HEK293 (cell line): ENCODE data around the gene PAX4.
"Not testable (repeated sequence)": the region's sequence is repeated elsewhere in the genome, so short reads cannot be mapped to it uniquely, and the experiment has no call there.

ENCODE experiments used
- CTCF ChIA-PET: fragments of 350-600 bp; formaldehyde crosslinking; extraction: SDS; loops from one replicate; lab custom pipeline; 2021; ENCODE audit warnings: antibody characterized with exemption; lab: Yijun Ruan, JAX
- POLR2A ChIA-PET: fragments of 300-600 bp; formaldehyde crosslinking; extraction: SDS; loops from one replicate; lab custom pipeline; 2020; ENCODE audit warnings: antibody characterized with exemption, inconsistent platforms; lab: Yijun Ruan, JAX
- H3K27ac ChIP-seq: fragments of 200-500 bp; sonication (Bioruptor generic); 2 replicates; pipeline ENCODE4 v1.5.1; 2014; ENCODE audit warnings: low read depth, low read length, control low read depth, inconsistent platforms; ENCODE audit errors: extremely low read depth
- H3K36me3 ChIP-seq, 2 experiments: fragments of 200-500 bp in 1 of 2; sonication (Bioruptor generic) in 1 of 2; 1 replicate in 1 of 2; 2 replicates in 1 of 2; pipeline ENCODE4 v1.5.1; 2014 to 2017; ENCODE audit warnings: inconsistent platforms in 2 of 2, low read length in 2 of 2; ENCODE audit not compliant: control insufficient read depth in 2 of 2, insufficient read depth in 1 of 2
- H3K4me1 ChIP-seq: fragments of 200-500 bp; sonication (Bioruptor generic); 2 replicates; pipeline ENCODE4 v1.5.1; 2014; ENCODE audit warnings: mild to moderate bottlenecking, low read length, inconsistent platforms; ENCODE audit not compliant: control insufficient read depth, insufficient read depth
- H3K4me3 ChIP-seq: 2 replicates; pipeline ENCODE4 v1.5.1; 2011; ENCODE audit warnings: low read depth, mild to moderate bottlenecking, control low read depth, low read length, moderate library complexity
- H3K9me3 ChIP-seq: fragments of 200-500 bp; sonication (Bioruptor generic); 2 replicates; pipeline ENCODE4 v1.5.1; 2014; ENCODE audit warnings: low read depth, low read length, inconsistent platforms; ENCODE audit not compliant: control insufficient read depth, insufficient read depth
- GLIS1 ChIP-seq: fragments of 450-650 bp; formaldehyde crosslinking; IDR thresholded peaks from 2 replicates; pipeline ENCODE4 v1.5.1; 2016; ENCODE audit warnings: missing biosample characterization, missing genetic modification characterization
- HOXA7 ChIP-seq: sonication (generic); formaldehyde crosslinking; IDR thresholded peaks from 2 replicates; pipeline ENCODE4 v1.8.1; 2022; ENCODE audit warnings: missing genetic modification reagents, borderline replicate concordance
- SCRT1 ChIP-seq: fragments of 450-650 bp; formaldehyde crosslinking; IDR thresholded peaks from 2 replicates; pipeline ENCODE4 v1.5.1; 2016; ENCODE audit warnings: missing biosample characterization, missing genetic modification characterization, borderline replicate concordance
- WT1 ChIP-seq: fragments of 450-650 bp; formaldehyde crosslinking; IDR thresholded peaks from 2 replicates; pipeline ENCODE4 v1.5.1; 2016; ENCODE audit warnings: missing biosample characterization, missing genetic modification characterization
- ZNF146 ChIP-seq: fragments of 450-650 bp; formaldehyde crosslinking; IDR thresholded peaks from 2 replicates; pipeline ENCODE4 v1.5.1; 2016; ENCODE audit warnings: missing biosample characterization, missing genetic modification characterization
- ZNF19 ChIP-seq: fragments of 450-650 bp; formaldehyde crosslinking; IDR thresholded peaks from 2 replicates; pipeline ENCODE4; 2016; ENCODE audit warnings: missing biosample characterization, missing genetic modification characterization, low read depth
- ZNF248 ChIP-seq: fragments of 450-650 bp; formaldehyde crosslinking; IDR thresholded peaks from 2 replicates; pipeline ENCODE4 v1.5.1; 2017; ENCODE audit warnings: missing biosample characterization, missing genetic modification characterization
- ZNF391 ChIP-seq: fragments of 450-650 bp; formaldehyde crosslinking; IDR thresholded peaks from 2 replicates; pipeline ENCODE4 v1.5.1; 2016; ENCODE audit warnings: low read depth, missing biosample characterization, missing genetic modification characterization, borderline replicate concordance
- ZNF394 ChIP-seq: fragments of 450-650 bp; formaldehyde crosslinking; IDR thresholded peaks from 2 replicates; pipeline ENCODE4 v1.5.1; 2016; ENCODE audit warnings: missing biosample characterization, missing genetic modification characterization, mild to moderate bottlenecking, moderate library complexity, borderline replicate concordance
- ZNF404 ChIP-seq: fragments of 450-650 bp; formaldehyde crosslinking; IDR thresholded peaks from 2 replicates; pipeline ENCODE4 v1.5.1; 2017; ENCODE audit warnings: missing biosample characterization, missing genetic modification characterization
- ZNF501 ChIP-seq: fragments of 450-650 bp; formaldehyde crosslinking; IDR thresholded peaks from 2 replicates; pipeline ENCODE4 v1.5.1; 2016; ENCODE audit warnings: missing biosample characterization, missing genetic modification characterization
- ZNF549 ChIP-seq: fragments of 450-650 bp; IDR thresholded peaks from 2 replicates; pipeline ENCODE4 v1.5.1; 2018; ENCODE audit warnings: missing biosample characterization, missing genetic modification characterization, mild to moderate bottlenecking, inconsistent platforms, moderate library complexity
- ZNF558 ChIP-seq: fragments of 450-650 bp; formaldehyde crosslinking; IDR thresholded peaks from 2 replicates; pipeline ENCODE4 v1.5.1; 2016; ENCODE audit warnings: missing biosample characterization, missing genetic modification characterization
- ZNF600 ChIP-seq: fragments of 450-650 bp; formaldehyde crosslinking; IDR thresholded peaks from 2 replicates; pipeline ENCODE4 v1.5.1; 2016; ENCODE audit warnings: missing biosample characterization, missing genetic modification characterization
- ZNF626 ChIP-seq: fragments of 450-650 bp; sonication (Bioruptor Pico); formaldehyde crosslinking; IDR thresholded peaks from 2 replicates; pipeline ENCODE4 v1.5.1; 2018; ENCODE audit warnings: missing biosample characterization, missing genetic modification characterization, inconsistent platforms
- ZNF658 ChIP-seq: fragments of 450-650 bp; formaldehyde crosslinking; IDR thresholded peaks from 2 replicates; pipeline ENCODE4; 2016; ENCODE audit warnings: missing biosample characterization, missing genetic modification characterization
- ZNF747 ChIP-seq: fragments of 450-650 bp; formaldehyde crosslinking; IDR thresholded peaks from 2 replicates; pipeline ENCODE4 v1.5.1; 2016; ENCODE audit warnings: missing biosample characterization, missing genetic modification characterization
- ZNF837 ChIP-seq: fragments of 450-650 bp; formaldehyde crosslinking; IDR thresholded peaks from 2 replicates; pipeline ENCODE4 v1.5.1; 2016; ENCODE audit warnings: missing biosample characterization, missing genetic modification characterization
- ZXDB ChIP-seq: fragments of 450-650 bp; formaldehyde crosslinking; IDR thresholded peaks from 2 replicates; pipeline ENCODE4 v1.5.1; 2016; ENCODE audit warnings: missing biosample characterization, missing genetic modification characterization
- TF ChIP-seq, protein P1 (sequence below): fragments of 450-650 bp; formaldehyde crosslinking; IDR thresholded peaks from 2 replicates; pipeline ENCODE4 v1.5.1; 2016; ENCODE audit warnings: missing biosample characterization, missing genetic modification characterization, borderline replicate concordance
- TF ChIP-seq, protein P2 (sequence below): fragments of 450-650 bp; formaldehyde crosslinking; IDR thresholded peaks from 2 replicates; pipeline ENCODE4 v1.5.1; 2016; ENCODE audit warnings: missing biosample characterization, missing genetic modification characterization
- TF ChIP-seq, protein P3 (sequence below): sonication (generic); formaldehyde crosslinking; IDR thresholded peaks from 2 replicates; pipeline ENCODE4 v1.8.1; 2022; ENCODE audit warnings: mild to moderate bottlenecking, moderate library complexity, missing genetic modification reagents

The PAX4 gene

DNA sequence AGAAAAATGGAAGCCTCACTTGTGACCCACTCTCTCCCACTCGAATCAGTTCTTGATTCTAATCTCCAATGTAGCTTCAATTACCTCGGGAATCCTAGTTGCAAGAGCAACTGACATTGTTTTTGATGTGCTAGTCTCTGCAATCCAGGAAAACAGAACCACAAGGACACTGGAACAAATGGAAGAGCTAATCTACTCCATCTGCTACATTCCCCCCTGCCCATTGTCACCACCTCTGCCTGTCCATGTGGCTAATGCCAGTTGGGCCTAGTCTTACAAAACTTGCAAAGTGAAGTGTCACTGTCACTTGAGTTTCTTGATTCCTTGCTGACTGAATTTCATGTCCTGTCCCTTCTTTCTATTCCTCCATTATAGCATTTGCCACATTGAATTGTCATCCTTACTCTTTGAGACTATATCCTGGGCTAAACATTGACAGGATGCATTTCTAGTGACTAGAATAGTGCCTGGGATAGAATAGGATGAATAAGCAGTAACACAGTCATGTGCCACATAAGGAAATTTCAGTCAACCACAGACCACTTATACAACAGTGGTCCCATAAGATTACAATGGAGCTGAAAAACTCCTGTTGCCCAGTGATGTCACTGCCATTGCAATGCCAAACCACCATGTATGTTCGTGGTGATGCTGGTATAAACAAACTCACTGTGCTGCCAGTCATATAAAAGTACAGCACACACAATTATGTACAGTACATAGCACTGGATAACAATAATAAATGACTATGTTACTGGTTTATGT, 46.0 kb downstream of the PAX4 start (continued):
- TF ChIP-seq, protein P1, sequence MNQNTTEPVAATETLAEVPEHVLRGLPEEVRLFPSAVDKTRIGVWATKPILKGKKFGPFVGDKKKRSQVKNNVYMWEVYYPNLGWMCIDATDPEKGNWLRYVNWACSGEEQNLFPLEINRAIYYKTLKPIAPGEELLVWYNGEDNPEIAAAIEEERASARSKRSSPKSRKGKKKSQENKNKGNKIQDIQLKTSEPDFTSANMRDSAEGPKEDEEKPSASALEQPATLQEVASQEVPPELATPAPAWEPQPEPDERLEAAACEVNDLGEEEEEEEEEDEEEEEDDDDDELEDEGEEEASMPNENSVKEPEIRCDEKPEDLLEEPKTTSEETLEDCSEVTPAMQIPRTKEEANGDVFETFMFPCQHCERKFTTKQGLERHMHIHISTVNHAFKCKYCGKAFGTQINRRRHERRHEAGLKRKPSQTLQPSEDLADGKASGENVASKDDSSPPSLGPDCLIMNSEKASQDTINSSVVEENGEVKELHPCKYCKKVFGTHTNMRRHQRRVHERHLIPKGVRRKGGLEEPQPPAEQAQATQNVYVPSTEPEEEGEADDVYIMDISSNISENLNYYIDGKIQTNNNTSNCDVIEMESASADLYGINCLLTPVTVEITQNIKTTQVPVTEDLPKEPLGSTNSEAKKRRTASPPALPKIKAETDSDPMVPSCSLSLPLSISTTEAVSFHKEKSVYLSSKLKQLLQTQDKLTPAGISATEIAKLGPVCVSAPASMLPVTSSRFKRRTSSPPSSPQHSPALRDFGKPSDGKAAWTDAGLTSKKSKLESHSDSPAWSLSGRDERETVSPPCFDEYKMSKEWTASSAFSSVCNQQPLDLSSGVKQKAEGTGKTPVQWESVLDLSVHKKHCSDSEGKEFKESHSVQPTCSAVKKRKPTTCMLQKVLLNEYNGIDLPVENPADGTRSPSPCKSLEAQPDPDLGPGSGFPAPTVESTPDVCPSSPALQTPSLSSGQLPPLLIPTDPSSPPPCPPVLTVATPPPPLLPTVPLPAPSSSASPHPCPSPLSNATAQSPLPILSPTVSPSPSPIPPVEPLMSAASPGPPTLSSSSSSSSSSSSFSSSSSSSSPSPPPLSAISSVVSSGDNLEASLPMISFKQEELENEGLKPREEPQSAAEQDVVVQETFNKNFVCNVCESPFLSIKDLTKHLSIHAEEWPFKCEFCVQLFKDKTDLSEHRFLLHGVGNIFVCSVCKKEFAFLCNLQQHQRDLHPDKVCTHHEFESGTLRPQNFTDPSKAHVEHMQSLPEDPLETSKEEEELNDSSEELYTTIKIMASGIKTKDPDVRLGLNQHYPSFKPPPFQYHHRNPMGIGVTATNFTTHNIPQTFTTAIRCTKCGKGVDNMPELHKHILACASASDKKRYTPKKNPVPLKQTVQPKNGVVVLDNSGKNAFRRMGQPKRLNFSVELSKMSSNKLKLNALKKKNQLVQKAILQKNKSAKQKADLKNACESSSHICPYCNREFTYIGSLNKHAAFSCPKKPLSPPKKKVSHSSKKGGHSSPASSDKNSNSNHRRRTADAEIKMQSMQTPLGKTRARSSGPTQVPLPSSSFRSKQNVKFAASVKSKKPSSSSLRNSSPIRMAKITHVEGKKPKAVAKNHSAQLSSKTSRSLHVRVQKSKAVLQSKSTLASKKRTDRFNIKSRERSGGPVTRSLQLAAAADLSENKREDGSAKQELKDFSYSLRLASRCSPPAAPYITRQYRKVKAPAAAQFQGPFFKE, result no peak
- TF ChIP-seq, protein P2, sequence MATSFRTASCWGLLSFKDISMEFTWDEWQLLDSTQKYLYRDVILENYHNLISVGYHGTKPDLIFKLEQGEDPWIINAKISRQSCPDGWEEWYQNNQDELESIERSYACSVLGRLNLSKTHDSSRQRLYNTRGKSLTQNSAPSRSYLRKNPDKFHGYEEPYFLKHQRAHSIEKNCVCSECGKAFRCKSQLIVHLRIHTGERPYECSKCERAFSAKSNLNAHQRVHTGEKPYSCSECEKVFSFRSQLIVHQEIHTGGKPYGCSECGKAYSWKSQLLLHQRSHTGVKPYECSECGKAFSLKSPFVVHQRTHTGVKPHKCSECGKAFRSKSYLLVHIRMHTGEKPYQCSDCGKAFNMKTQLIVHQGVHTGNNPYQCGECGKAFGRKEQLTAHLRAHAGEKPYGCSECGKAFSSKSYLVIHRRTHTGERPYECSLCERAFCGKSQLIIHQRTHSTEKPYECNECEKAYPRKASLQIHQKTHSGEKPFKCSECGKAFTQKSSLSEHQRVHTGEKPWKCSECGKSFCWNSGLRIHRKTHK (tag by site-specific recombination), result no peak
- TF ChIP-seq HOXA7 (no peak), ZNF626 (tag by site-specific recombination) (no peak), ZNF658 (tag by site-specific recombination) (no peak)

DNA sequence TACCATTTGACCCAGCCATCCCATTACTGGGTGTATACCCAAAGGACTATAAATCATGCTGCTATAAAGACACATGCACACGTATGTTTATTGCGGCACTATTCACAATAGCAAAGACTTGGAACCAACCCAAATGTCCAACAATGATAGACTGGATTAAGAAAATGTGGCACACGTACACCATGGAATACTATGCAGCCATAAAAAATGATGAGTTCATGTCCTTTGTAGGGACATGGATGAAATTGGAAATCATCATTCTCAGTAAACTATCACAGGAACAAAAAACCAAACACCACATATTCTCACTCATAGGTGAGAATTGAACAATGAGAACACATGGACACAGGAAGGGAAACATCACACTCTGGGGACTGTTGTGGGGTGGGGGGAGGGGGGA, 49.9 kb downstream of the PAX4 start:
- H3K9me3 ChIP-seq, H3K27ac ChIP-seq, POLR2A ChIA-PET, H3K4me1 ChIP-seq: not testable (repeated sequence)
- peak; percentile 83 for TF ChIP-seq ZNF146
- TF ChIP-seq, all 188 proteins: peak for 1; not testable (repeated sequence) for 187
- CTCF ChIA-PET, H3K4me3 ChIP-seq, H3K36me3 ChIP-seq: not testable (repeated sequence)

DNA sequence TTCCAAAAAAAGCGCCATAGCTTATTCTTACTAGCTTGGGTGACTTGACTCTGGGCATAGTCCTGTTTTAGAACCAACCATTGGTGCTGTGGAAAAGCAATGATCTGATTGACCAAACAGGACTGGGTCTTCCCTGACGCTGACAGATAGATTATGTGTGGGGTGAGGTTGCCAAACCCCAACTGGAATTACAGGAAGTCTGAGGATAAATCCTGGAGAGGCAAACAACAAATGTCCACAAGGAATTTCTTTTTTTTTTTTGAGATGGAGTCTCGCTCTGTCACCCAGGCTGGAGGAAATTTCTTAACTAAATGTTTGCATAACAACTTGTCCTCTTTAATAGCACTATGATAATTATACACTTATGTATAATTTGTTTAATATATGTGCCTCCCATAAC, 51.7 kb downstream of the PAX4 start:
- POLR2A ChIA-PET, result no interaction called here
- TF ChIP-seq ZNF549 (tag by site-specific recombination) (no peak), ZNF837 (no peak), ZNF747 (tag by site-specific recombination) (no peak), ZNF501 (tag by site-specific recombination) (no peak), SCRT1 (tag by site-specific recombination) (no peak), ZXDB (no peak), ZNF558 (tag by site-specific recombination) (no peak), ZNF391 (no peak), ZNF394 (tag by site-specific recombination) (no peak), ZNF248 (tag by site-specific recombination) (no peak), ZNF19 (tag by site-specific recombination) (no peak), WT1 (no peak), ZNF600 (tag by site-specific recombination) (no peak), ZNF404 (no peak), GLIS1 (tag by site-specific recombination) (no peak)
- TF ChIP-seq, protein P3, sequence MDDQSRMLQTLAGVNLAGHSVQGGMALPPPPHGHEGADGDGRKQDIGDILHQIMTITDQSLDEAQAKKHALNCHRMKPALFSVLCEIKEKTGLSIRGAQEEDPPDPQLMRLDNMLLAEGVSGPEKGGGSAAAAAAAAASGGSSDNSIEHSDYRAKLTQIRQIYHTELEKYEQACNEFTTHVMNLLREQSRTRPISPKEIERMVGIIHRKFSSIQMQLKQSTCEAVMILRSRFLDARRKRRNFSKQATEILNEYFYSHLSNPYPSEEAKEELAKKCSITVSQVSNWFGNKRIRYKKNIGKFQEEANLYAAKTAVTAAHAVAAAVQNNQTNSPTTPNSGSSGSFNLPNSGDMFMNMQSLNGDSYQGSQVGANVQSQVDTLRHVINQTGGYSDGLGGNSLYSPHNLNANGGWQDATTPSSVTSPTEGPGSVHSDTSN (CRISPR knock-in tag), result no peak

More for the DNA sequence above, 51.7 kb downstream of the PAX4 start:
- no peaks in the 10 kb centered on the region for H3K4me1 ChIP-seq
- CTCF ChIA-PET, result no interaction called here
- H3K36me3 ChIP-seq, result no peaks in the 10 kb centered on the region
- no peaks in the 10 kb centered on the region for H3K9me3 ChIP-seq
- no peak overlapping the region for H3K27ac ChIP-seq
- H3K4me3 ChIP-seq, result no peak overlapping the region
